ENCODE measurements around the gene ZNF526.

Gene ZNF526

DNA sequence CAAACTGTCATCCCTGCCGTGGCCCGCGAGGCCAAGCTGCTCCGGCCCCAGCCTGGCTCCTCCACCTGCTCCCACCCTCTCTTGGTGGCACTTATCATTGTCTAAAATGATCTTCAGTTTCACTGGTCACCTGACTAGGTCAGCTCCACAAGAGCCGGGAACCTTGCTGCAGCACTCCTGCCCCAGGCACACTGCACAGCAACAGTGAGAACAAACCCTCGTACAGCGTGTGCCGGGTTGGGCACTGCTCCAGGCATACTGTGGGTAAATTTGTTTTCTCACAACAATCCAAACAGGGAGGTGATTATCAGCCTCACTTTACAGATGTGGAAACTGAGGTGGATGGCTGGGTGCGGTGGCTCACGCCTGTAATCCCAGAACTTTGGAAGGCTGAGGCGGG is 11.5 kb upstream of the ZNF526 start:
- ATAC-seq, result no peak
- no peak for TF ChIP-seq ZFP3 (CRISPR knock-in tag; IDR thresholded peaks at IDR 0.05)
- TF ChIP-seq, protein P1, sequence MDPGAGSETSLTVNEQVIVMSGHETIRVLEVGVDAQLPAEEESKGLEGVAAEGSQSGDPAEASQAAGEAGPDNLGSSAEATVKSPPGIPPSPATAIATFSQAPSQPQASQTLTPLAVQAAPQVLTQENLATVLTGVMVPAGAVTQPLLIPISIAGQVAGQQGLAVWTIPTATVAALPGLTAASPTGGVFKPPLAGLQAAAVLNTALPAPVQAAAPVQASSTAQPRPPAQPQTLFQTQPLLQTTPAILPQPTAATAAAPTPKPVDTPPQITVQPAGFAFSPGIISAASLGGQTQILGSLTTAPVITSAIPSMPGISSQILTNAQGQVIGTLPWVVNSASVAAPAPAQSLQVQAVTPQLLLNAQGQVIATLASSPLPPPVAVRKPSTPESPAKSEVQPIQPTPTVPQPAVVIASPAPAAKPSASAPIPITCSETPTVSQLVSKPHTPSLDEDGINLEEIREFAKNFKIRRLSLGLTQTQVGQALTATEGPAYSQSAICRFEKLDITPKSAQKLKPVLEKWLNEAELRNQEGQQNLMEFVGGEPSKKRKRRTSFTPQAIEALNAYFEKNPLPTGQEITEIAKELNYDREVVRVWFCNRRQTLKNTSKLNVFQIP (CRISPR knock-in tag; IDR thresholded peaks at IDR 0.05; ENCODE audit: borderline replicate concordance, low read depth), result no peak
- TF ChIP-seq SNAI2 (CRISPR knock-in tag; IDR thresholded peaks at IDR 0.05), result no peak
- TF ChIP-seq ZFP30 (CRISPR knock-in tag; IDR thresholded peaks at IDR 0.05), result no peak

DNA sequence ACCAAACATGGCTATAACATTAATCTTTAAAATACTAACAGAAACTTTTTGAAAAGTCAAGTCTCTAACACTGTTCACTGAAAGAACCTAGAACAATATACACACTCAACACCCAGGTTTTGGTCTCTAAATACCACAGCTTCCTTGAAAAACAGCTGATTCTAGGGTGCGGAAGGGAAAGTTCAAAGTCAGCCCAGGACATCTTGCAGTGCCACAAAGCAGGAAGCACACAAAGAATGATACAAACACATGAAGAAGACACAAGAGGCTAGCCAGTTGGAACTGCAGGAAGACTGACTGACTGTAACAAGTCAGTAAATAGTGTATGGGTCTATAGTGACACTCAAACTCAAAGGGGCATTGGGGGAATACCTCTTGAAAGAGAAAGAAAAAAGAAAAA is 7.2 kb upstream of the ZNF526 start:
- ATAC-seq, result no peak
- no peak for TF ChIP-seq RARB (CRISPR knock-in tag; IDR thresholded peaks at IDR 0.05)
- TF ChIP-seq, protein P2, sequence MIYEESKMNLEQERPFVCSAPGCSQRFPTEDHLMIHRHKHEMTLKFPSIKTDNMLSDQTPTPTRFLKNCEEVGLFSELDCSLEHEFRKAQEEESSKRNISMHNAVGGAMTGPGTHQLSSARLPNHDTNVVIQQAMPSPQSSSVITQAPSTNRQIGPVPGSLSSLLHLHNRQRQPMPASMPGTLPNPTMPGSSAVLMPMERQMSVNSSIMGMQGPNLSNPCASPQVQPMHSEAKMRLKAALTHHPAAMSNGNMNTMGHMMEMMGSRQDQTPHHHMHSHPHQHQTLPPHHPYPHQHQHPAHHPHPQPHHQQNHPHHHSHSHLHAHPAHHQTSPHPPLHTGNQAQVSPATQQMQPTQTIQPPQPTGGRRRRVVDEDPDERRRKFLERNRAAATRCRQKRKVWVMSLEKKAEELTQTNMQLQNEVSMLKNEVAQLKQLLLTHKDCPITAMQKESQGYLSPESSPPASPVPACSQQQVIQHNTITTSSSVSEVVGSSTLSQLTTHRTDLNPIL (CRISPR knock-in tag; IDR thresholded peaks at IDR 0.05; ENCODE audit: low read depth), result no peak
- no peak for TF ChIP-seq ZNF565 (CRISPR knock-in tag; conservative IDR thresholded peaks at IDR 0.05; ENCODE audit: low read depth)
- TF ChIP-seq PPARA (CRISPR knock-in tag; IDR thresholded peaks at IDR 0.05; ENCODE audit: borderline replicate concordance), result no peak
- TF ChIP-seq ZNF70 (CRISPR knock-in tag; IDR thresholded peaks at IDR 0.05), result no peak
- TF ChIP-seq BACH2 (CRISPR knock-in tag; IDR thresholded peaks at IDR 0.05; ENCODE audit: borderline replicate concordance), result no peak
- no peak for TF ChIP-seq CSDC2 (CRISPR knock-in tag; IDR thresholded peaks at IDR 0.05)
- TF ChIP-seq GLIS3 (CRISPR knock-in tag; IDR thresholded peaks at IDR 0.05), result no peak
- TF ChIP-seq, protein P3, sequence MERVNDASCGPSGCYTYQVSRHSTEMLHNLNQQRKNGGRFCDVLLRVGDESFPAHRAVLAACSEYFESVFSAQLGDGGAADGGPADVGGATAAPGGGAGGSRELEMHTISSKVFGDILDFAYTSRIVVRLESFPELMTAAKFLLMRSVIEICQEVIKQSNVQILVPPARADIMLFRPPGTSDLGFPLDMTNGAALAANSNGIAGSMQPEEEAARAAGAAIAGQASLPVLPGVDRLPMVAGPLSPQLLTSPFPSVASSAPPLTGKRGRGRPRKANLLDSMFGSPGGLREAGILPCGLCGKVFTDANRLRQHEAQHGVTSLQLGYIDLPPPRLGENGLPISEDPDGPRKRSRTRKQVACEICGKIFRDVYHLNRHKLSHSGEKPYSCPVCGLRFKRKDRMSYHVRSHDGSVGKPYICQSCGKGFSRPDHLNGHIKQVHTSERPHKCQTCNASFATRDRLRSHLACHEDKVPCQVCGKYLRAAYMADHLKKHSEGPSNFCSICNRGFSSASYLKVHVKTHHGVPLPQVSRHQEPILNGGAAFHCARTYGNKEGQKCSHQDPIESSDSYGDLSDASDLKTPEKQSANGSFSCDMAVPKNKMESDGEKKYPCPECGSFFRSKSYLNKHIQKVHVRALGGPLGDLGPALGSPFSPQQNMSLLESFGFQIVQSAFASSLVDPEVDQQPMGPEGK (CRISPR knock-in tag; IDR thresholded peaks at IDR 0.05; ENCODE audit: borderline replicate concordance), result no peak
- TF ChIP-seq ESRRG (CRISPR knock-in tag; IDR thresholded peaks at IDR 0.05), result no peak
- TF ChIP-seq ARNTL (CRISPR knock-in tag; IDR thresholded peaks at IDR 0.05; ENCODE audit: borderline replicate concordance, low read depth), result no peak
- no peak for TF ChIP-seq ISL1 (CRISPR knock-in tag; IDR thresholded peaks at IDR 0.05)
- TF ChIP-seq TOX (CRISPR knock-in tag; IDR thresholded peaks at IDR 0.05; ENCODE audit: borderline replicate concordance), result no peak
- TF ChIP-seq ZFP30 (CRISPR knock-in tag; IDR thresholded peaks at IDR 0.05), result no peak
- TF ChIP-seq ZC3H10 (CRISPR knock-in tag; IDR thresholded peaks at IDR 0.05), result no peak
- TF ChIP-seq ZFP3 (CRISPR knock-in tag; IDR thresholded peaks at IDR 0.05), result no peak

DNA sequence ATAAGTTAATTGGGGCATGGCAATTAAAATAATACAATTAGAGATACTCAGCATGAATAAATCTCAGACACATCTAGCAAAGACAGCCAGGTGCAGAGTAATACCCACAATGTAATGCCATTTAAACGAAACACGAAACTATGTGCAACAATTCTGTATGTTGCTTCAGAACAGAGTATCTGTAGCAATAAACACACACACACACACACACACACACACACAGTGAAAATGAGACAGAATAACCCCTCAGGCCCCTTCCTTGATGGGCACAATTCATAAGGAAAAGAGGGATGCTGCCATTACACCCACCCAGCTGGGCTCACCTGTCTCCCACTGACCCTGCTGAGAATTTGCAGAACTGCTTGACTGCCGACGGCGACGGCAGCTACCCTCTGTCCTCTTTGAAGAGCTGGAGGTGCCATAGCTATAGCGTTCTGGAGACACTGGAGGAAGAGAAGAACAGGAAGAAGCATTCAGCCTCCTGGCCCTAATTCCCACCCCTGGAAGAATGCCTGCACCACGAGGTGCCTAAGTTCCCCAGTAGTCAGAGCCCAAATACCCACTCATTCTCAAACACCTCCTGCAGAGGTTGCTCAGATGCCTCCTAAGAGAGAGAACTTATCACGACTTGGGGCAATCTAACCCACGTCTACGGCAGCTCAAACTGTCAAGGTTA is 5.2 kb upstream of the ZNF526 start:
- TF ChIP-seq, protein P3 (CRISPR knock-in tag; IDR thresholded peaks at IDR 0.05; ENCODE audit: borderline replicate concordance), result no peak
- no peak for TF ChIP-seq ZNF70 (CRISPR knock-in tag; IDR thresholded peaks at IDR 0.05)
- TF ChIP-seq CSDC2 (CRISPR knock-in tag; IDR thresholded peaks at IDR 0.05), result no peak
- no peak for TF ChIP-seq ZNF565 (CRISPR knock-in tag; conservative IDR thresholded peaks at IDR 0.05; ENCODE audit: low read depth)
- TF ChIP-seq ZFP3 (CRISPR knock-in tag; IDR thresholded peaks at IDR 0.05), result no peak
- TF ChIP-seq, protein P4, sequence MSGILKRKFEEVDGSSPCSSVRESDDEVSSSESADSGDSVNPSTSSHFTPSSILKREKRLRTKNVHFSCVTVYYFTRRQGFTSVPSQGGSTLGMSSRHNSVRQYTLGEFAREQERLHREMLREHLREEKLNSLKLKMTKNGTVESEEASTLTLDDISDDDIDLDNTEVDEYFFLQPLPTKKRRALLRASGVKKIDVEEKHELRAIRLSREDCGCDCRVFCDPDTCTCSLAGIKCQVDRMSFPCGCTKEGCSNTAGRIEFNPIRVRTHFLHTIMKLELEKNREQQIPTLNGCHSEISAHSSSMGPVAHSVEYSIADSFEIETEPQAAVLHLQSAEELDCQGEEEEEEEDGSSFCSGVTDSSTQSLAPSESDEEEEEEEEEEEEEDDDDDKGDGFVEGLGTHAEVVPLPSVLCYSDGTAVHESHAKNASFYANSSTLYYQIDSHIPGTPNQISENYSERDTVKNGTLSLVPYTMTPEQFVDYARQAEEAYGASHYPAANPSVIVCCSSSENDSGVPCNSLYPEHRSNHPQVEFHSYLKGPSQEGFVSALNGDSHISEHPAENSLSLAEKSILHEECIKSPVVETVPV (CRISPR knock-in tag; IDR thresholded peaks at IDR 0.05), result no peak
- TF ChIP-seq TOX (CRISPR knock-in tag; IDR thresholded peaks at IDR 0.05; ENCODE audit: borderline replicate concordance), result no peak
- no peak for TF ChIP-seq GLIS3 (CRISPR knock-in tag; IDR thresholded peaks at IDR 0.05)
- no peak for TF ChIP-seq RARB (CRISPR knock-in tag; IDR thresholded peaks at IDR 0.05)
- TF ChIP-seq ZNF8 (CRISPR knock-in tag; IDR thresholded peaks at IDR 0.05), result no peak
- TF ChIP-seq, protein P1 (CRISPR knock-in tag; IDR thresholded peaks at IDR 0.05; ENCODE audit: borderline replicate concordance, low read depth), result no peak
- TF ChIP-seq, protein P2 (CRISPR knock-in tag; IDR thresholded peaks at IDR 0.05; ENCODE audit: low read depth), result no peak
- TF ChIP-seq BACH2 (CRISPR knock-in tag; IDR thresholded peaks at IDR 0.05; ENCODE audit: borderline replicate concordance), result no peak
- TF ChIP-seq ESRRG (CRISPR knock-in tag; IDR thresholded peaks at IDR 0.05), result no peak
- TF ChIP-seq OSR1 (CRISPR knock-in tag; IDR thresholded peaks at IDR 0.05), result no peak
- TF ChIP-seq PPARA (CRISPR knock-in tag; IDR thresholded peaks at IDR 0.05; ENCODE audit: borderline replicate concordance), result no peak
- no peak for TF ChIP-seq ARNTL (CRISPR knock-in tag; IDR thresholded peaks at IDR 0.05; ENCODE audit: borderline replicate concordance, low read depth)
- TF ChIP-seq SNAI2 (CRISPR knock-in tag; IDR thresholded peaks at IDR 0.05), result no peak
- ATAC-seq, result no peak

All from SK-N-SH treated with all-trans-retinoic acid at 6 μM for 48 hours (cell line).